Activated naive CD4-positive, alpha-beta T cell treated with Interleukin-2 at 50 U/mL for 16 hours (primary cell): Measurements from ENCODE around the gene RAPGEF4.
A peak's percentile ranks its signal among the peaks of the same experiment; 100 is the strongest.
"Not testable (repeated sequence)": the region's sequence is repeated elsewhere in the genome, so short reads cannot be mapped to it uniquely, and the experiment has no call there.

Experiments used
- DNase-seq: peaks from one replicate; pipeline ENCODE4 v3.0.0-alpha.2; 2020

RAPGEF4 gene

GRCh38 chr2:173017646-173018420 lies 282.2 kb downstream of the RAPGEF4 start:
- DNase-seq: no peak

- no peak for DNase-seq
These were observed 284.1 kb downstream of the RAPGEF4 start for GRCh38 chr2:173019755-173020154.

GRCh38 chr2:173021939-173022371 lies 286.3 kb downstream of the RAPGEF4 start:
- no peak for DNase-seq

DNA sequence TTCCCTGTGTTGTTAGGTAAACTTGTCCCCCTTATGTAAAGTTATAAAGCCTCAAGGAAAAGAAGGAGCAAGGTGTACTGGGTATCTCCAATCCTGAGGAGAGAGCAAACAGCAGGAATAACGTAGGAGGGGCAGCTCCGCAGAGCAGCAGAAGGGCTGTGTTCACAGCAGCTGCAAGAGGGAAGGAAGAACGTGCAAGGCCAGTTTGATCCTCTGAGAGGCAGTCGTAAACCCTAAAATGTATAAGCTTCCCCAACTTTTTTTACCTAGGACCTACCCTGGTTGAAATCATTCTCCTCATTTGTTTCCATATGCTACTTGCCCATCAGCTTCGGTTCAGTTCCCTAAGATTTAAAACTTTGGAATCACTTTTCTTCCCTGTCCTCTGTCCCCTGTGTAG lies 288.1 kb downstream of the RAPGEF4 start:
- no peak for DNase-seq

DNA sequence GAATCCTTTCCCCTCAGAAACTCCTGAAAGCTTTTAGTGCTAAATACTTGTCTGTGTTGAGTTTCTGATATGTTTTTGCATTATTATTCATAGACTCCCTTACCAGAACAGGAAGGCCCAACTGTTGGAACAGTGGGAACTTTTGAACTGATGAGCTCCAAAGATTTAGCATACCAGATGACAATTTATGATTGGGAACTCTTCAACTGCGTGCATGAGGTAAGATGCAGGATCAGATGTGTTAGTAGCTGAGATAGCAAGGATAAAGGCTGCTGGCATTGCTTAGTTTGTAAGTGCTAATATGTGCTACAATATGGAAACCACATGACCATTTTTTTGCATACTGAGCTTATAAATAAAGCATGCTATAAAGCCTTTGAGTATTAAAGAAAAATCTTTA lies 290.8 kb downstream of the RAPGEF4 start:
- DNase-seq: no peak

DNA sequence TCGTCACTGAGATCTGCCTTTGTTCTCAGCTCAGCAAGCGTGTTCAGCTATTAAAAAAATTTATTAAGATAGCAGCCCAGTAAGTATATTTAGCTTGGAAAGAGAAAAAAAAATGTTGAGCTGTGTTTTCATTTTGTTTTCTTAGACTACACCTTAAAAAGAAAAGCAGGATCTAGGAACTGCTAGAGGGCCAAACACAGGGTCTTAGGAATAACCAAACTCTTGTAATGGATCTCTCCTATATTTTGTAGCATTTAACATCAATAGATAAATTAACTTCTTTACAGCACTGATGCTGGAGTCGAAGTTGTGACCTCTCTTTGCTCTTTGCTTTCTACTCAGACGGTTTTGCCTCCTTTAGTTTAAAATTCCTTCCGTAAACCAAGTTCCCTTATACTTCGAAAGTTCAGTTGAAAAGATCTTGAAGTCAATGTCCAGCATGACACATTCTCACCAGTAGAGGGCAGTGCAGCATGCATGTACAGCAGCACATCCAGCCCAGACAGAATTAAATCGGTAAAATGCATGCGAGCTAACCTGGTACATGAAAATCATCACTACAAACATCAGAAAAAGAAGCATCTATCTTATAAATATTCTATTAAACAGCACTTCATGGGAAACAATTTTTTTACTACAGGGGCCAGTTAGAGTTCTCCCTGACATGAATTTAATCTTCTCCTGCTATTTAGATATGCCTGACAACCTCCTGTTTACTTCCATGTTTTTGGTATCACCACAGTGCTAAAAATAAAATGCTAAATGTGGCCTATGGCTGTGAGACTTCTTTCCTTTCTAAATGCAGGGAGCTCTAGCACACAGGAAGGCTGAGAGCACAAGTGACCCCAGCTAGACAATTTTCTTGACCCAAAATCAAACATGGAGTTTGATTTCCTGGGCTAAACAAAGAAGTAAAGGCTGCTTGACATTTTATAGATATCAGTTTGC lies 291.8 kb downstream of the RAPGEF4 start:
- peak; percentile 68 for DNase-seq

DNA sequence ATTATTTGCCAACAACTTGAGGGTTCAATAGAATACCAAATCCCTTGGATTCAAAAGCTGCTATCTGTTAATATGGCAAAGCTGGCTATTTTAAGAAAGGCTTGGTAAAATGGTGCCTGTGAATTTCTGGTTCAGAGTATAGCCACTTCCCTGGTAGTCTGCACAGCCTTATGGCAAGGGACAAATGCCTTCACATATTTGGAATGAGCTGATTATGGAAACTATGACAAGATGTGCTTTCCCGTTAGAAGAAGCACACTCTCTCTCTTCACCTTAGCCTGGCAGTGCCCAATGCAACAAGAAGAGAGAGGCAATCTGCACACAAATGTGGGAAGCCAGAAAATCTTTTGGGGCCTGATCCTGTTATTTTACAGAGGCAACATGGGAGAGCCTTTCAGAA lies 292.5 kb downstream of the RAPGEF4 start:
- no peak for DNase-seq

- no peak for DNase-seq
These were observed 293.0 kb downstream of the RAPGEF4 start for GRCh38 chr2:173028671-173029070.

DNA sequence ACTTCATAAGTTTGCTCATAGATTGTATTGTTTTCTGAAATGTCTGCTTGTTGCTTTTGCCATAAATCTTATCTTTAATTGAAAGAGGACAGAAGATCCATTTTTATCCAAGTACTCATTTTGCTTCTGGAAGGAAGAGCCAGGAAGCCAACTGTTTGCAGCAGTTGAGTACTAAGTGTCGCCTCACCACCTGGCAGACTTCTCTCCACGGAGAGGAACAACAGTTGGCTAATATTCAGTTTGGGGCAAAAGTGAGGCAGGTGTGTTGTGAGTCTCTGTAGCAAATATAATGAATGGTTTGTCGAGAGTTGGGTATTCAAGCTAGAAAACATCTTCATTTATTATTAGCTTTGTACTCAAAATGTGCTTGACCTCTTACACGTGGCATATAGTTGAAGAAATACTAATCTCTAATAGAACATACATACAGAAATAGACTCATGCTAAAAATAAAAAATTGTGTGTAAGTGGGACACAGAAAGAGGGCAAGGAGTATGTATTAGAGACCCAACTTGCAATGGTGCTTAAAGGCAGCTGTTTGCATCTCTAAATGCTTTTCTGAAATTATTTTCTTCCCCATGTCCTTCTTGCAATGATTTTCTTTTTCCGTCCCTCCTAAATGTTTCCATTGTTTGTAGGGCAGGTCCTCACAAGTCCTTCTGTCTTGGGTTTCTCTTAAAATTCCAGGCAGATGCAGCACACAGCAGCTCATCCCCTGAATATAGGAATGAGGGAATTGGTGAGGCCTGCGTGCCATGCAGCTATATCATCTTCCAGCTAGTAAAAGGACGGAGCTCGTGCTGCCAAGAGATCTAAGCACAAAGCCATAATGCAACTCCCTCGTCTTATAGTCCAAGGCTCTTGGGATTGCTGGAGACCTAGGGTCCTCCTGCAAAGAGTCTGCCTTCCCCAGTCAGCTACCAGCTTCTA lies 295.2 kb downstream of the RAPGEF4 start:
- no peak for DNase-seq

DNA sequence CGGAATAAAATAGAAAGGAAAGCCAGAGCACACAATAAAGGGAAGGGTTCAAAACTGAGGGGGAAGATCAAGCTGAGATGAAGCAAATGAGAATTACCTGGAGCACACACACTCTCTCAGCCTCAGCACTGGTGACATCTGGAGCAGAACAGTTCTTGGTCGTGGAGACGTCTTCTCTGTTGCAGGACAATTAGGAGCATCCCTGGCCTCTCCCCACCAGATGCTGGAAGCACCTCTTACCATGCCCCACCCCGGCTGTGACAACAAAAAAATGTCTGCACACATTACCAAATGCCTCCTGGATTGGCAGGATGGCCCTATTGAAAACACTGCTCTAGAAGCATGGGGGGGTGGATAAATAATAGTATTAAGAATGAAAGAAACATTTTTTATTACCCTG lies 296.4 kb downstream of the RAPGEF4 start:
- DNase-seq: no peak

DNA sequence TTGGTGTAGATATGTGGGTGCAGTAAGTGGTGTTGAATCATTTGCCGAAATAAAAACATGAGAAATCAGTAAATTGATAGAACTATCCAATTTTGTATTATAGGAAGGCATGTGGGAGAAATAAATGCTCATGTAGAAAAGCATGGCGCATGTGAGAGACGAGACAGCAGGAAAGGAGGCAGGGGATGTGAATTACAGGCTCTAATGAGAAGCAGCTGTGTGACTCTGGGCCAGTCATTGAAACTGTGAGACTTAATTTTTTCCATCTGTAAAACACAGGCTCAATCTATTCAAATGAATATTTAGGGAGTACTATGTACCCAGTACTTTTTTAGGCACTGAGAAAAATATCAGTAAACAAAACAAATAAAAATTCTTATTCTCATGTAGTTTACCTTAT lies 297.4 kb downstream of the RAPGEF4 start:
- DNase-seq: no peak

- no peak for DNase-seq
These were observed 298.5 kb downstream of the RAPGEF4 start for GRCh38 chr2:173034143-173034542.

GRCh38 chr2:173037245-173038120 lies 301.8 kb downstream of the RAPGEF4 start:
- DNase-seq: no peak

DNA sequence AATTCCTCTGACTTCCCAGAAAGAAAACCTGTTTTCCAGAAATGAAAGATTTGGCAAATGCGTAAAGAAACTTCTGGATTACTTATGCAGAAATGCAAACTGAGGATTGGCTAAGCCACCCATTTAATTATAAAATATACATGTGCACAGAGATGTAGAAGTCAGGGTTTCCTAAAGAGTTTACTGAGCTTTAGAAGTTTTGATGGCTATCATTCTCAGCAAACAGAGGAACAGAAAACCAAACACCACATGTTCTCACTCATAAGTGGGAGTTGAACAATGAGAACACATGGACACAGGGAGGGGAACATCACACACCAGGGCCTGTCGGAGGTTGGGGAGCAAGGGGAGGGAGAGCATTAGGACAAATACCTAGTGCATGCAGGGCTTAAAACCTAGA lies 302.6 kb downstream of the RAPGEF4 start:
- not testable (repeated sequence) for DNase-seq

GRCh38 chr2:173040729-173041128 lies 305.1 kb downstream of the RAPGEF4 start:
- DNase-seq: no peak

DNA sequence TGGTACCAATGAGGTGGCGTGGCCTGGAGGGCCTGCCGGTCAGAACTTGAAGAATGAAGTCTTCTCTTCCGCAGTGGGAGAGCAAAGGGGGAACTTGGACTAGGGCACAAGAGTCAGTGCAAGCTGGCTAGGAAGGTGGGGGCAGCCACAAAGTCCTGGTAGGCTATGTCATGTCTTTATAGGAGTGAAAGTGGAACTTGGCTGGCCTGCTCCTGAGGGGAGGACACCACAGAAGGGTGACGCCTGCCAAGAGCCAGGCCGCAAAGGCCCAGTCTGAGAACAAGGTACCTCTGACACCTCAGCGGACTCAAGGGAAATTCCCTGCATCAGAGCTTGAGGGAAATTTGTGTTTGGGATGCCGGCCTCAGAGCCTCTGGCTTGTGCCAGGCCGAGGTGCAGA lies 307.8 kb downstream of the RAPGEF4 start:
- no peak for DNase-seq

GRCh38 chr2:173043897-173044519 lies 308.4 kb downstream of the RAPGEF4 start:
- no peak for DNase-seq

GRCh38 chr2:173044686-173045085 lies 309.0 kb downstream of the RAPGEF4 start:
- no peak for DNase-seq

DNA sequence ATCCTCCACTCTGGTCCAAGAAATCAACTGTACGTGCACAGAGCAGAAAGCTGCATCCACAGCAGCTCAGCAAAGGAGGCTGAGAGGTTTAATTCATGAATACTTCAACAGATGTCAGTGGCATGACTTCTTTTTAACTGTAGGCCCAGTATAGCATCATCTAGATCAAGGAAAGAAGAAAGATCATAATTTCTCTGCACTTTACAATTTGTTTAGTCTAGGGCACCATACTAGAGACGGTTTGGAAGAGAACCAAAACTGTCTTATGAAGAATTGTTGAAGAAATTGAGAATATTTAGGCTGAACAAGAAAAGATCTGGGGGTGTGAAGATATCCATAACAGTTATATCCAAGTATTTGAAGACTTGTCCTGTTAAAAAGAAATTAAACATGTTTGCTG lies 309.5 kb downstream of the RAPGEF4 start:
- no peak for DNase-seq

DNA sequence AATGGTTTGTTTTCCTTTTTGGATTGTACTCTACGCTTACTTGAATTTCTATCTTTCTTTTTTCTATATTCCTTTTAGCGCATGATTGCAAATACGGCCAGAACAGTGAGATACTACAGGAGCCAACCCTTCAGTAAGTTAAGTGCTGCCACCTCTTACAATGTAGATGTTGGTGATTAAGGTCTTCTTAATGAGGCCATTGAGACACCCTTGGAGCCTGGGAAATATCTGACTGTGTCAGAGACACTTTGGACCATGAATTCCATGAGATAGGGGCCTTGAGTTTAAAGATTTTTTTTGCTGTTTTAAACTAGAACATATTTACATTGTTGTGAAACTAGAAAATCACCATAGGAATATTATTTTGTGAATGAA lies 312.9 kb downstream of the RAPGEF4 start:
- DNase-seq: no peak

DNA sequence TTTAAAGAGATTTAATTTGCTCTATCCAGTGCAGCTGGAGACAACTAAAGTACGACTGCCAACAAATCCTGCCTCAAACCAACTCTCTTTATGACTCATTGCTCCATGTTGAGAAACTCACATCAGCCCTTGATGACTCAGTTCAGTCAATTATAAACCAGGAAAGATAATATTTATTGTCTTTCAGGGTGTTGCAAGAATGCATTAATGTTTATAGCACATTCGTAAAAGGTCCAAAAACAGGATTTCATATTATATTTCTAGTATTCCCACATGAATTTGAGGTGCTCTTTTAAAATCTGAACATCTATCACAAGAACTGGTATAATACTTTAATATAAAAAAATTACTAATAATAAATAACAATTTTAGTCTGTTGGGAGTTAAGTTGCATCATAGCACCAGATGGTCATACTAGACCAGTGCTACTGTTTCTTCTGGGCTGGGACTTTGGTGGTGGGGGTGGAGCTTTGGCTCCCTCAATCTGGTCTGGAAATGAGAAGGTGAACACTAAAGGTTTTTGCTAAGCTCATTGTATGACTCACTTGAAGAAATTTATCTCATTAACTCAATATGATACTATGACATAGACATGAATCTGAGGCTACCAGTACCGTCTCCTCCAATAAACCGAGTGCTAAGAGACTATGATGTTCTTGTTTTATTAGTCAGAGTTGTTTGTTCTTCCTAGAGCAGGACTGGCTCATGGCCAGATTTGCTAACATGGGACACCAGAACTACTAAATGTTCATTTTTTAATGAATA lies 313.4 kb downstream of the RAPGEF4 start:
- peak; percentile 39 for DNase-seq
